Measurements from ENCODE around the gene LRP1. TPM values are rescaled to one million over a fixed set of nuclear protein-coding genes. Genes with fewer than 3 reads are reported as not detected.

The LRP1 gene
- total and polyA plus RNA-seq, 2 of the 13 experiments (the other 11 are each of a cell fraction or from before 2014, with no cell fraction given), result 14.7 to 30.8 TPM

DNA sequence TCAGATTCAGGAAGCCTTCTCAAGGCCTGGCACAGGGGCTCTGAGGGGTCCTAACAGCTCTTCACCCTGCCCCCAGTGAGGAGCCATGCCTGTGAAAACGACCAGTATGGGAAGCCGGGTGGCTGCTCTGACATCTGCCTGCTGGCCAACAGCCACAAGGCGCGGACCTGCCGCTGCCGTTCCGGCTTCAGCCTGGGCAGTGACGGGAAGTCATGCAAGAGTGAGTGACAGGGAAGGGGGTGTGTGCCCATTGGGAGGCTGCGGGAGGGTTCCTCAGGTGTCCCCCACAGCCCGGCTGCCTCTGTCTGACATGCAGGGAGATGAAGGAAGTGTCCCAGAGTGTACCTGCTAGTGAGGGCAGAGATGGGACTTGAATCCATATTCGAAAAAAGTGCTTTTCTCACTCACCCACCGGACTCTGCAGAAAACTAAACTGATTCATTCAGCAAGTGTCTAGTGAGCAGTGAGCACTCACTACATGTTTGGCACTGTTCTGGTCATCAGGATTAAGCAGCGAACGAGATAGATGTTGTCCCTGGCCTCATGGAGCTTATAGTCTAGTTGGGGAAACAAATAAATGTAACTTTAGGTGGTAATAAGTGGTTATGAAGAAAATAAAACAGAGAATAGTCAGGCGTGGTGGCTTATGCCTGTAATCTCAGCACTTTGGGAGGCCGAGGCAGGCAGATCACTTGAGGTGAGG, 28.6 kb downstream of the LRP1 start (continued):
- TF ChIP-seq, protein P1, sequence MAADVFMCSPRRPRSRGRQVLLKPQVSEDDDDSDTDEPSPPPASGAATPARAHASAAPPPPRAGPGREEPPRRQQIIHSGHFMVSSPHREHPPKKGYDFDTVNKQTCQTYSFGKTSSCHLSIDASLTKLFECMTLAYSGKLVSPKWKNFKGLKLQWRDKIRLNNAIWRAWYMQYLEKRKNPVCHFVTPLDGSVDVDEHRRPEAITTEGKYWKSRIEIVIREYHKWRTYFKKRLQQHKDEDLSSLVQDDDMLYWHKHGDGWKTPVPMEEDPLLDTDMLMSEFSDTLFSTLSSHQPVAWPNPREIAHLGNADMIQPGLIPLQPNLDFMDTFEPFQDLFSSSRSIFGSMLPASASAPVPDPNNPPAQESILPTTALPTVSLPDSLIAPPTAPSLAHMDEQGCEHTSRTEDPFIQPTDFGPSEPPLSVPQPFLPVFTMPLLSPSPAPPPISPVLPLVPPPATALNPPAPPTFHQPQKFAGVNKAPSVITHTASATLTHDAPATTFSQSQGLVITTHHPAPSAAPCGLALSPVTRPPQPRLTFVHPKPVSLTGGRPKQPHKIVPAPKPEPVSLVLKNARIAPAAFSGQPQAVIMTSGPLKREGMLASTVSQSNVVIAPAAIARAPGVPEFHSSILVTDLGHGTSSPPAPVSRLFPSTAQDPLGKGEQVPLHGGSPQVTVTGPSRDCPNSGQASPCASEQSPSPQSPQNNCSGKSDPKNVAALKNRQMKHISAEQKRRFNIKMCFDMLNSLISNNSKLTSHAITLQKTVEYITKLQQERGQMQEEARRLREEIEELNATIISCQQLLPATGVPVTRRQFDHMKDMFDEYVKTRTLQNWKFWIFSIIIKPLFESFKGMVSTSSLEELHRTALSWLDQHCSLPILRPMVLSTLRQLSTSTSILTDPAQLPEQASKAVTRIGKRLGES (CRISPR knock-in tag; IDR thresholded peaks at IDR 0.05; ENCODE audit: borderline replicate concordance), result no peak

DNA sequence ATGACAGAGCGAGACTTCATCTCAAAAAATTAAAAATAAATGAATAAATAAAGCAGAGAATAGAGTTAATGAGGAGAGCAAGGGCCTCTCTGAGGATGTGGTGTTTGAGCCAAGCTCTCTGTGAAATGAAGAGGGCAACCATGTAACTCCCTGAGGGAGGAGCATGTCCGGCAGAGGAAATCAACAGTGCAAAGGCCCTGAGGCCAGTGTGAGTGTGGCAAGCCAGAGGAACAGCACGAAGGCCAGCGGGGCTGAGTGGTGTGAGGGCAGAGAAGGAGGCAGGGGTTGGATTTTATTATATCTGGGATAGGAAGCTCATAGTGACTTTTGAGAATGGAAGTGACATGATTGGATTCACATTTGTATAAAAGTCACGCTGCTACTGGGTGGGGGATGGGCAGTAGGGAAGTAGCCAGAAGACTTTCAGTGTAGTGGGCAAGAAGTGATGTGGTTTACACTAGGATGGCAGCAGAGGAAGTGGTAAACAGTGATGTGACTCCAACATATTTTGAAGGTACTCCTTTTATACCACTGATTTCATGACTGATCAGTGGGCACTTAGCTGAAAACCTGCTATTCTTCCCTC, 29.4 kb downstream of the LRP1 start:
- intact Hi-C loops (cut with micrococcal nuclease; ENCODE audit: unreplicated experiment), result no loop called here
- WGBS (ENCODE audit: low lambda C conversion rate), result 95% methylated on average over 5 of the region's 5 CpGs
- CTCF ChIA-PET (ENCODE audit: low intra/inter-chr PET ratio, low total read pairs), result no interaction called here
- BruUV-seq (replicated peaks), result TSS peak; percentile 24
- FAIRE-seq (no peak), ATAC-seq (no peak), DNase-seq (ENCODE audit: low spot score) (no peak)
- POLR2A ChIA-PET, result interaction anchor here (1.4 to 3.0 kb wide), 3 partner anchors 8 to 30 kb away, joined by 3 to 15 read pairs (median 11); partner anchors contain the start of genes LRP1 and LRP1-AS
- peaks cover 30% of the 10 kb centered on the region for H3K4me1 ChIP-seq (ENCODE audit: insufficient read depth, low read length)
- no peaks in the 10 kb centered on the region for H3K9me3 ChIP-seq (ENCODE audit: low read length)
- H3K27me3 ChIP-seq (ENCODE audit: control insufficient read depth in 1 of 2, insufficient read depth in 2 of 2, low read length in 2 of 2), result no peaks in the 10 kb centered on the region
- H4K20me1 ChIP-seq (ENCODE audit: insufficient read depth, low read length), result no peaks in the 10 kb centered on the region; the same call in 1 of the 2 replicates
- no peaks in the 10 kb centered on the region for H3K79me2 ChIP-seq (ENCODE audit: insufficient read depth, low read length)
- H3K27ac ChIP-seq (ENCODE audit: extremely low read length, insufficient read depth, low read length), result no peak overlapping the region
- in situ Hi-C loops (cut with HindIII; ENCODE audit: extremely low pct_ligation_motif_present, low pct_unique_long_range_greater_than_20kb), result no loop called here
- H3K36me3 ChIP-seq (replicated peaks in 1 of 2; ENCODE audit: control insufficient read depth in 1 of 2, insufficient read depth in 2 of 2, low read length in 2 of 2), result peaks cover 64 to 89% of the 10 kb centered on the region in 2 experiments
- H3K4me3 ChIP-seq (replicated peaks in 1 of 3; ENCODE audit: insufficient read depth in 1 of 3, low read depth in 2 of 3, low read length in 3 of 3), result no peak overlapping the region
- H3K4me2 ChIP-seq (ENCODE audit: low read depth, low read length), result no peak overlapping the region
- H3K9ac ChIP-seq (ENCODE audit: insufficient read depth, low read depth, low read length), result no peak overlapping the region
- H2AFZ ChIP-seq (ENCODE audit: low read length), result no peak overlapping the region
- TF ChIP-seq, protein P2, sequence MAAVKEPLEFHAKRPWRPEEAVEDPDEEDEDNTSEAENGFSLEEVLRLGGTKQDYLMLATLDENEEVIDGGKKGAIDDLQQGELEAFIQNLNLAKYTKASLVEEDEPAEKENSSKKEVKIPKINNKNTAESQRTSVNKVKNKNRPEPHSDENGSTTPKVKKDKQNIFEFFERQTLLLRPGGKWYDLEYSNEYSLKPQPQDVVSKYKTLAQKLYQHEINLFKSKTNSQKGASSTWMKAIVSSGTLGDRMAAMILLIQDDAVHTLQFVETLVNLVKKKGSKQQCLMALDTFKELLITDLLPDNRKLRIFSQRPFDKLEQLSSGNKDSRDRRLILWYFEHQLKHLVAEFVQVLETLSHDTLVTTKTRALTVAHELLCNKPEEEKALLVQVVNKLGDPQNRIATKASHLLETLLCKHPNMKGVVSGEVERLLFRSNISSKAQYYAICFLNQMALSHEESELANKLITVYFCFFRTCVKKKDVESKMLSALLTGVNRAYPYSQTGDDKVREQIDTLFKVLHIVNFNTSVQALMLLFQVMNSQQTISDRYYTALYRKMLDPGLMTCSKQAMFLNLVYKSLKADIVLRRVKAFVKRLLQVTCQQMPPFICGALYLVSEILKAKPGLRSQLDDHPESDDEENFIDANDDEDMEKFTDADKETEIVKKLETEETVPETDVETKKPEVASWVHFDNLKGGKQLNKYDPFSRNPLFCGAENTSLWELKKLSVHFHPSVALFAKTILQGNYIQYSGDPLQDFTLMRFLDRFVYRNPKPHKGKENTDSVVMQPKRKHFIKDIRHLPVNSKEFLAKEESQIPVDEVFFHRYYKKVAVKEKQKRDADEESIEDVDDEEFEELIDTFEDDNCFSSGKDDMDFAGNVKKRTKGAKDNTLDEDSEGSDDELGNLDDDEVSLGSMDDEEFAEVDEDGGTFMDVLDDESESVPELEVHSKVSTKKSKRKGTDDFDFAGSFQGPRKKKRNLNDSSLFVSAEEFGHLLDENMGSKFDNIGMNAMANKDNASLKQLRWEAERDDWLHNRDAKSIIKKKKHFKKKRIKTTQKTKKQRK (IDR thresholded peaks at IDR 0.05; ENCODE audit: low read length), result no peak
- TF ChIP-seq REXO4 (CRISPR knock-in tag; IDR thresholded peaks at IDR 0.05; ENCODE audit: borderline replicate concordance) (no peak), SP1 (IDR thresholded peaks at IDR 0.05) (no peak), SP1 (CRISPR knock-in tag; IDR thresholded peaks at IDR 0.05) (no peak), ZNF75D (CRISPR knock-in tag; IDR thresholded peaks at IDR 0.05; ENCODE audit: borderline replicate concordance) (no peak)
- TF ChIP-seq, protein P3, sequence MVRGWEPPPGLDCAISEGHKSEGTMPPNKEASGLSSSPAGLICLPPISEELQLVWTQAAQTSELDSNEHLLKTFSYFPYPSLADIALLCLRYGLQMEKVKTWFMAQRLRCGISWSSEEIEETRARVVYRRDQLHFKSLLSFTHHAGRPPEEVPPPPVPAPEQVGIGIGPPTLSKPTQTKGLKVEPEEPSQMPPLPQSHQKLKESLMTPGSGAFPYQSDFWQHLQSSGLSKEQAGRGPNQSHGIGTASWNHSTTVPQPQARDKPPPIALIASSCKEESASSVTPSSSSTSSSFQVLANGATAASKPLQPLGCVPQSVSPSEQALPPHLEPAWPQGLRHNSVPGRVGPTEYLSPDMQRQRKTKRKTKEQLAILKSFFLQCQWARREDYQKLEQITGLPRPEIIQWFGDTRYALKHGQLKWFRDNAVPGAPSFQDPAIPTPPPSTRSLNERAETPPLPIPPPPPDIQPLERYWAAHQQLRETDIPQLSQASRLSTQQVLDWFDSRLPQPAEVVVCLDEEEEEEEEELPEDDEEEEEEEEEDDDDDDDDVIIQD (CRISPR knock-in tag; IDR thresholded peaks at IDR 0.05; ENCODE audit: low read depth), result no peak
- TF ChIP-seq, protein P4, sequence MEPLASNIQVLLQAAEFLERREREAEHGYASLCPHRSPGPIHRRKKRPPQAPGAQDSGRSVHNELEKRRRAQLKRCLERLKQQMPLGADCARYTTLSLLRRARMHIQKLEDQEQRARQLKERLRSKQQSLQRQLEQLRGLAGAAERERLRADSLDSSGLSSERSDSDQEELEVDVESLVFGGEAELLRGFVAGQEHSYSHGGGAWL (CRISPR knock-in tag; IDR thresholded peaks at IDR 0.05), result no peak

Measured in HepG2 (cell line).